ENCODE measurements around the gene ANKS1A.

DNA sequence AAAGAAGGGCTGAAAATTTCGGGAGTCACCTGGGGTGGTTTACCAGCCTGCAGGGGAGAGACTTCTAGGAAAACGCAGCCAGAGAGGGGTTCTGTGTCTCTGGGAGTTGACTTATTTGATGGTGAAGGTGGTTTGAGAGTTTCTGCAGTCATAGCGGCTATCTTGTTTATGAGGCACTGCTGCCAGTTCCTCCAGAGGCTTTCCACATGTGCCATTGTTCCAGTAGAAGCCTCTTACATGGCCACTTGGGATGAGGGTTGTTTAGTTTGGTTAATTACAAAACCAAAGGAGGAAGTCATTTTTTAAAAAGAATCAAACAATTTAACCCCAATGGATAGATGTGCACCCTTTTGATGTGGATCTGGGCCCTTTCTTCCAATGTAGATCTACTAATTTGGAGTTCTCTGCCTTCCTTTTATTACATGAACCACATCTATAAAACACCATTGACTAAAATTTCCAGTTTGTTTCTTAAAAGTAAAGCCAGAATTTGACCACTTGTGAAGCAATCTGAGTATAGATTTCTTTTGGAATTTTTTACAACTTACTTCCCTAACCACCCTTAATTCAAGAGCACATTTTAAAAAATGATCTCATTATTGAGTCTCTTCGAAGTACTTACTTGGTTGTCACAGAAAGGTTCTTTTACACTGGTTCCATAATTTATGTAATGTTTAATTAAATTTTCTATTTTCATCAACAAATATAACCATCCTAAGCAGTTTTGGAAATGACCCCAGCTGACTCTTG, 154.5 kb downstream of the ANKS1A start:
- TF ChIP-seq, protein P1, sequence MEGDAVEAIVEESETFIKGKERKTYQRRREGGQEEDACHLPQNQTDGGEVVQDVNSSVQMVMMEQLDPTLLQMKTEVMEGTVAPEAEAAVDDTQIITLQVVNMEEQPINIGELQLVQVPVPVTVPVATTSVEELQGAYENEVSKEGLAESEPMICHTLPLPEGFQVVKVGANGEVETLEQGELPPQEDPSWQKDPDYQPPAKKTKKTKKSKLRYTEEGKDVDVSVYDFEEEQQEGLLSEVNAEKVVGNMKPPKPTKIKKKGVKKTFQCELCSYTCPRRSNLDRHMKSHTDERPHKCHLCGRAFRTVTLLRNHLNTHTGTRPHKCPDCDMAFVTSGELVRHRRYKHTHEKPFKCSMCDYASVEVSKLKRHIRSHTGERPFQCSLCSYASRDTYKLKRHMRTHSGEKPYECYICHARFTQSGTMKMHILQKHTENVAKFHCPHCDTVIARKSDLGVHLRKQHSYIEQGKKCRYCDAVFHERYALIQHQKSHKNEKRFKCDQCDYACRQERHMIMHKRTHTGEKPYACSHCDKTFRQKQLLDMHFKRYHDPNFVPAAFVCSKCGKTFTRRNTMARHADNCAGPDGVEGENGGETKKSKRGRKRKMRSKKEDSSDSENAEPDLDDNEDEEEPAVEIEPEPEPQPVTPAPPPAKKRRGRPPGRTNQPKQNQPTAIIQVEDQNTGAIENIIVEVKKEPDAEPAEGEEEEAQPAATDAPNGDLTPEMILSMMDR (IDR thresholded peaks at IDR 0.05 in 4 of 5, conservative IDR thresholded peaks at IDR 0.05 in 1 of 5): no peak
- TF ChIP-seq POLR2A (IDR thresholded peaks at IDR 0.05): no peak
